GM12872 (cell line): ENCODE measurements around the gene PRAMEF11.
"Not testable (repeated sequence)": the region's sequence is repeated elsewhere in the genome, so short reads cannot be mapped to it uniquely, and the experiment has no call there.

Experiments used
- CTCF ChIP-seq: IDR thresholded peaks from 3 replicates; pipeline ENCODE4 v1.5.1; 2011; ENCODE audit warnings: low read depth, mild to moderate bottlenecking, low read length, moderate library complexity; ENCODE audit not compliant: insufficient read depth

The PRAMEF11 gene

GRCh38 chr1:12831310-12831709 lies at the start of gene PRAMEF11:
PRAMEF11 (minus strand) TSS chr1:12831410; CDS start chr1:12828789, 2,621 bp downstream.
- not testable (repeated sequence) for TF ChIP-seq CTCF

- TF ChIP-seq CTCF, result not testable (repeated sequence)
Measured at GRCh38 chr1:12856786-12857185, 25.6 kb upstream of the PRAMEF11 start, which contains the start of gene PRAMEF2. PRAMEF2 (plus strand) TSS chr1:12857086; CDS start chr1:12859010, 1,924 bp downstream.

GRCh38 chr1:12851779-12852178 lies 20.6 kb upstream of the PRAMEF11 start:
- TF ChIP-seq CTCF, result no peak

- TF ChIP-seq CTCF, result not testable (repeated sequence)
Measured at GRCh38 chr1:12848620-12849019, 17.4 kb upstream of the PRAMEF11 start, which contains the start of gene HNRNPCL1. HNRNPCL1 (minus strand) TSS chr1:12848720; CDS start chr1:12848289, 431 bp downstream.

- no peak for TF ChIP-seq CTCF
Measured at GRCh38 chr1:12811409-12811784, 19.8 kb downstream of the PRAMEF11 start.

GRCh38 chr1:12810691-12811408 lies 20.4 kb downstream of the PRAMEF11 start:
- no peak for TF ChIP-seq CTCF

- no peak for TF ChIP-seq CTCF
Measured at GRCh38 chr1:12809933-12810332, 21.3 kb downstream of the PRAMEF11 start.
